ENCODE results near the gene CAMTA1. TPM values are rescaled to one million over a fixed set of nuclear protein-coding genes. Genes with fewer than 3 reads are reported as not detected.

CAMTA1 gene
- total and polyA plus RNA-seq, 9 of the 15 experiments (the other 6 are each of a cell fraction or from before 2014, with no cell fraction given), result 43.9 to 161 (median 65.9) TPM

- peaks cover 11 to 31% of the 10 kb centered on the region in 2 experiments for H3K4me1 ChIP-seq (replicated peaks in 1 of 2; ENCODE audit: control insufficient read depth in 2 of 2, insufficient read depth in 2 of 2, low read length in 2 of 2)
- no peaks in the 10 kb centered on the region for H3K79me2 ChIP-seq (ENCODE audit: control insufficient read depth, insufficient read depth, low read length)
- no peak overlapping the region for H3K4me2 ChIP-seq (ENCODE audit: insufficient read depth, low read length)
- intact Hi-C loops (cut with micrococcal nuclease) (no loop called here), in situ Hi-C loops (cut with MboI) (no loop called here)
- H3K36me3 ChIP-seq (ENCODE audit: control insufficient read depth, insufficient read depth, low read length), result no peaks in the 10 kb centered on the region
- peaks cover 25 to 48% of the 10 kb centered on the region in 2 experiments; a peak in 4 of 5 replicates for H3K27me3 ChIP-seq (ENCODE audit: control insufficient read depth in 2 of 2, insufficient read depth in 2 of 2, low read length in 2 of 2)
- H4K20me1 ChIP-seq (replicated peaks; ENCODE audit: control insufficient read depth, insufficient read depth, low read length), result no peaks in the 10 kb centered on the region
- FAIRE-seq (no peak), DNase-seq (ENCODE audit: extremely low read depth in 1 of 4, low spot score in 3 of 4) (peak in 1 of 4 experiments; percentile 11), ATAC-seq (no peak)
- TF ChIP-seq MXI1 (IDR thresholded peaks at IDR 0.05; ENCODE audit: low read depth, low read length) (no peak), CTBP1 (IDR thresholded peaks at IDR 0.05; ENCODE audit: borderline replicate concordance) (no peak), TFAM (CRISPR knock-in tag; conservative IDR thresholded peaks at IDR 0.05) (no peak), U2AF1 (optimal IDR thresholded peaks at IDR 0.05; ENCODE audit: low read depth, low read length) (no peak), SMAD2 (IDR thresholded peaks at IDR 0.05; ENCODE audit: low read depth, low read length) (no peak), ZBED1 (IDR thresholded peaks at IDR 0.05) (no peak), ZNF584 (CRISPR knock-in tag; IDR thresholded peaks at IDR 0.05; ENCODE audit: low read depth) (no peak), SETDB1 (IDR thresholded peaks at IDR 0.05; ENCODE audit: low read length) (no peak), BRF2 (IDR thresholded peaks at IDR 0.05; ENCODE audit: borderline replicate concordance, insufficient read depth, insufficient read length) (no peak), ATF1 (CRISPR knock-in tag; IDR thresholded peaks at IDR 0.05) (no peak), ATF1 (tag; IDR thresholded peaks at IDR 0.05) (no peak), SMC3 (conservative IDR thresholded peaks at IDR 0.05; ENCODE audit: insufficient read depth, low read depth, low read length) (no peak), XRCC3 (IDR thresholded peaks at IDR 0.05) (no peak), PPARD (CRISPR knock-in tag; IDR thresholded peaks at IDR 0.05) (no peak), ZKSCAN3 (CRISPR knock-in tag; IDR thresholded peaks at IDR 0.05) (no peak), DLX4 (CRISPR knock-in tag; IDR thresholded peaks at IDR 0.05) (no peak), ATF2 (CRISPR knock-in tag; IDR thresholded peaks at IDR 0.05) (no peak), CBFA2T3 (IDR thresholded peaks at IDR 0.05) (no peak)
- H3K9me1 ChIP-seq (ENCODE audit: control insufficient read depth, insufficient read depth, low read length), result no peaks in the 10 kb centered on the region
- no peak overlapping the region for H2AFZ ChIP-seq (ENCODE audit: low read depth, low read length)
- H3K9me3 ChIP-seq (replicated peaks; ENCODE audit: control insufficient read depth, insufficient read depth, low read depth, low read length), result no peaks in the 10 kb centered on the region
- no peak overlapping the region for H3K4me3 ChIP-seq
- no TSS peak for BruUV-seq (replicated peaks)
- POLR2A ChIA-PET, result interaction anchor here (0.9 kb wide), 1 partner anchor 8 kb away, joined by 3 read pairs; no protein-coding TSS in a partner anchor
- H3K27ac ChIP-seq (ENCODE audit: extremely low read depth, low read depth, low read length), result no peak overlapping the region
- CTCF ChIA-PET (ENCODE audit: low intra/inter-chr PET ratio), result no interaction called here
- H3K9ac ChIP-seq (ENCODE audit: insufficient read depth in 1 of 2, low read depth in 2 of 2, low read length in 2 of 2), result 0 out of 4 replicates have a peak overlapping the region, but pooled peaks of 1 of the 2 experiments have one; percentile 39
- 32% methylated on average over 5 of the region's 5 CpGs for WGBS (ENCODE audit: insufficient coverage, low coverage, missing lambda C conversion rate)
Observed at GRCh38 chr1:6909401-6909800, 124.1 kb downstream of the CAMTA1 start.
